Left renal cortex interstitium (tissue), 4 donors: ENCODE results near the gene GRAMD1A. TPM values are rescaled to one million over a fixed set of nuclear protein-coding genes. Genes with fewer than 3 reads are reported as not detected.
"Not testable (repeated sequence)": the region's sequence is repeated elsewhere in the genome, so short reads cannot be mapped to it uniquely, and the experiment has no call there.

Experiments
- DNase-seq, 4 donors: peaks; one replicate each; pipeline ENCODE4 v3.0.0-alpha.2; 2013; ENCODE audit warnings: low read depth in 4 of 4, low spot score in 2 of 4, missing footprints in 1 of 4
- polyA plus RNA-seq, 4 donors: library from polyadenylated mRNA; unstranded; fragments of 120-200 nt; gene quantifications; one replicate each; pipeline ENCODE4 v1.2.1, GENCODE V29; 2013; ENCODE audit not compliant: insufficient read length in 4 of 4

Gene GRAMD1A
- polyA plus RNA-seq, 4 donors: 48.1 to 87.2 (median 61.3) TPM

DNA sequence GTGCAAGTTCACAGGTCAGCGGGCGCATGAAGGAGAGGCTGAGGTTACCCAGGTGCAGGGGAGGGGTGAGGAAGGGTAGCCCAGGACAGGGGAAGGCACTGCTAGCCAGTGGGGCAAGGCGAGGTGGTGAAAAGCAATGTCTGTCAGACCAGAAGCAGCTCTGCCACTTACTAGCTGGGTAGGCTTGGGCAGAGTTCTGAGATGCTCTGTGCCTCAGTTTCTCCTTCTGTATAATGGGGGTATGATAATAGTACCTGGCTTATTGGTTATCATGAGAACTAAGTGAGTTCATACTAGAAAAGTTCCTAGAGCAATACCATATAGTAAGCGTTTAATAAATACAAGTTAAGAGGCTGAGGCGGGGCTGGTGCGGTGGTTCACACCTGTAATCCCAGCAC, 15.8 kb downstream of the GRAMD1A start:
- DNase-seq: no peak

DNA sequence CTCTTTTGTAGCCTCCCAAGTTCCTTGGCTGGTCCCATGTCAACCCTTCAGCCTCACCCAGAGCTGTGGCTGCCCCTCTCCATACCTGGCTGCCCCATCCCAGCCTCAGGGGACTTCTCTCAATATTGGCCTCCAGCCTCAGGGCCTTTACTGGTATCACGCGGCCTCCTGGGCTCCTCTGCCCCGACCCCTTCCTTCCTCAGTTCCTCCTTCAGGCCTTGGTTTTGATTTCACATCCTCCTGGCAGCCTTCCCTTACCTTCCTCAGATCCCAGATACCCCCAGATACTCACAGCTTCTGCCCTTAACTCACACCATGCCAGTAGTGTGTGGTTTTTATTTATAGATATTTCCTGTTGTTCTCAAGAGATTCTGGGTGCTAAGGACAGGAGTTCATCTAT, 17.4 kb downstream of the GRAMD1A start:
- DNase-seq: no peak

DNA sequence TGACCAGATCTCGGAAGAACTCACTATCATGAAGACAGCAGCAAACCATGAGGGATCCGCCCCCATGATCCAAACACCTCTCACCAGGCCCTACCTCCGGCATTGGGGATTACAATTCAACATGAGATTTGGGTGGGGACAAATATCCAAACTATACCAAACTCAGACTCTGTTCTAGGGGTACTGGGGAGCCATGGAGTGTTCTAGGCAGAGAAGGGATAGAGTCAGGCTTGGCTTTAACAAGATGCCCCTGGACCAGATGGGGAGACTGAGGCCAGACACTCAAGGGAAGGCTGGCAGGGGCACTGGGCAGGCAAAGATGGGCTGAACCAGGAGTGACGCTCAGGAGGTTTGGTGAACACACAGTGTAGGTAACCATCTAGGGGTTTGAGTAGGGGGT, 18.3 kb downstream of the GRAMD1A start:
- no peak for DNase-seq

- DNase-seq: no peak
These were observed 19.0 kb downstream of the GRAMD1A start for GRCh38 chr19:35019144-35019543.

- no peak for DNase-seq
These were observed 20.9 kb downstream of the GRAMD1A start for GRCh38 chr19:35021016-35021415.

- DNase-seq: no peak
These were observed 21.5 kb downstream of the GRAMD1A start for GRCh38 chr19:35021596-35021995.

DNA sequence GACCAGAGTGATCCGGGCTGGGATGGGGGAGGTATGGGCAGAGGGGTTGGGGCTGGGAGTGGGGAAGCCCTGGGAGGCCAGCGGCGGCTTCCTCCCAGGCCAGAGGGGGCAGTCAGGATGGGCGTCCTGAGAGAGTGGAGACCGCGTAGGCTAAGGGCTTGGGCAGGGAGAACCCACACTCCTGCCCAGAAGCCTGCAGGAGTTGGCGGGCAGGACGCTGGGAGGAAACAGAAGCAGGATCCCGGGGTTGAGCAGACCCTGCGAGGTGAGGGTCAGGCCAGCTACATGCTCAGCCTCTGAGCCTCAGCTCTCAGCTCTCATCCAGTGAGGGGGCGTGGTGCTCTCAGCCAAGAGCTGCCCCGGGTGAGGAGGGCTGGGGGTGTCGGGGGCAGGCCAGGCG, 22.3 kb downstream of the GRAMD1A start:
- DNase-seq: no peak

DNA sequence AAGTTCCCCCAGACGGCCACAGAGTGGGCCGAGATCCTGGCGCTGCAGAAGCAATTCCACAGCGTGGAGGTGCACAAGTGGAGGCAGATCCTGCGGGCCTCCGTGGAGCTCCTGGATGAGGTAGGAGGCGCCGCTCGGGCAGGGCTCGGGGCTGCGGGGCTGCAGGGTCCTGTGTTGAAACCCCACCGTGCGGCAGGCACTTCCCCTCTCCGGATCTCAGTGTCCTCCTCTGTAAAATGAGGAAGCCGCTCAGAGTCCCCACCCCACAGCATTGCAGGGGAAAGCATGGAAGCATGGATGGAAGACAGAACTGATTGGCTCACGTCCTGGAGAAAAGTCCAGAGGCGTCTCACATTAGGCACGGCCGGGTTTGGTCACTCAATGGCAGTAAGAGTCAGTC, 23.3 kb downstream of the GRAMD1A start:
- DNase-seq: no peak

- no peak for DNase-seq
These were observed 24.0 kb downstream of the GRAMD1A start for GRCh38 chr19:35024095-35024494.

- no peak for DNase-seq
These were observed 25.8 kb downstream of the GRAMD1A start for GRCh38 chr19:35025969-35026368.

GRCh38 chr19:35026418-35026817, 26.3 kb downstream of the GRAMD1A start:
- no peak for DNase-seq

GRCh38 chr19:35027009-35027408, 26.9 kb downstream of the GRAMD1A start:
- DNase-seq: no peak

DNA sequence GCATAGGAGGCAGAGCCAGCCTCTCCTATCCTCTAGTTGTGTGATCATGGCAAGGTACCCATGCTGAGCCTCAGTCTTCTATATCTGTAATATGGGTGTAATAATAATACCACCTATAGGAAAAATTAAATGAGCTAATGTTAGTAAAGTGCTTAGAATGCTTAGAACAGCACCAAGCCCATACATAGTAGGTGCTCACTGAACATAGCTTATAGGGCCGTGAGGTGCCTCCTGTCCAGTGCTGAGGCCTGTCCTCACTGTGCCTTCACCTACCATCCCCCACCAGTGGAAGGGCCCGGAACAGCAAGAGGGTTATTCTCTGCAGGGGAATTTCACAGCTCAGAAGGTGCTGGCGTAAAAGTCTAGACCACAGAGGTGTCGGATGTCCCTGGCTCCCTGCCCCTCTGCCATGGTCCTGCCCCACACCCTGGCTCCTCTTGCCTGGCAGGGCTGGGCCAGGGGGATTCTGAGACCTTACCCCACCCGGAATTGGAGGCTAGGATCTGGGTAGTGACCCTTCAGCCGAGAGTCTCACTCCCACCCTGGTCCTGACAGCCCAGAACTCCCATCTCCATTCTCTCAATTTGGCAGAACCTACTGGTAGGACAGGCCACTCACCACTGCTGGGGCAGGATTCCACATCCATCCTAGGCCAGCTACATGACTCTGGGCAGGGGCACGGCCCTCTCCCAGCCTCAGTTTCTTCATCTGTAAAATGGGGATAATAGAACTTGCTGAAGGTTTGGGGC, 27.9 kb downstream of the GRAMD1A start:
- DNase-seq: no peak

- DNase-seq: not testable (repeated sequence)
These were observed 28.4 kb downstream of the GRAMD1A start for GRCh38 chr19:35028600-35028885.

- DNase-seq: not testable (repeated sequence)
These were observed 29.2 kb downstream of the GRAMD1A start for GRCh38 chr19:35029275-35029736.

- DNase-seq: no peak
These were observed 29.7 kb downstream of the GRAMD1A start for GRCh38 chr19:35029737-35030256.

DNA sequence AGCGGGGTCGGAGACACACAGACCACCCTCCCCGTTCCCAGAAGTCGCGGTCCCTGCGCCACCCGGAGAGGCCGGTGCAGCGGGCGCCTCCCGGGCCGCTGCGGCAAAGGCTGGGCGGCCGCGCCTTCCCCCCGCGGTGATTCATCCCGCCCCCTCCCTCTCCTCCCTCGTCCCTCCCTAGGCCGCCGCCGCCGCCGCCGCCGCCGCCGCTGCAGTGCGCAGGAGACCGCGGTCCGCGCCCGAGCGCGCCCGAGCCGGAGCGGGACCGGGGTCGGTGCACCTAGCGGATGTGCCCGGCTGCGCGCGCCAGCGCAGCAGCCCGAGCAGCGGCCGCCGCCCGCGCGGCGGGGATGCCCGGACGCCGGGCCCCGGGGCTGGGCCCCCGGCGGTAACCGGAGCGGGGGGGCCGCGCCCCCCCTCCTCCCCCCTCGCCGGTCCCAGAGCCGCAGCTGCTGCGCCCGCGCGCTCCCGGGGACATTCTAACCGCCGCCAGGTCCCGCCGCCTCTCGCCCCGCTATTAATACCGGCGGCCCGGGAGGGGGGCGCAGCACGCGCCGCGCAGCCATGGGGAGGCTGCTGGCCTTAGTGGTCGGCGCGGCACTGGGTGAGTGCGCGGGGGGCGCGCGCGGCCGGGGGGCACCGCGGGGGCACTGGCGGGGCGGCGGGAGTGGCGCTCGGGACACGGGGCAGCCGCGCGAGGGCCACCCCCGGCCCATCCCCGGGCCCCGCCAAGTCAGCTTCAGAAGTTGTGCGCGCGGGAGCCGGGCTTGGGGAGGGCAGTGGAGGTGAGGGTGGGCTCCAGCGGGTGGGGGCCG, 30.3 kb downstream of the GRAMD1A start, which contains the start of gene SCN1B:
Gene SCN1B, plus strand, starts transcription at position 214 of the 815 bp plus-strand sequence. Its CDS starts 351 bp downstream, at position 565.
- no peak for DNase-seq

DNA sequence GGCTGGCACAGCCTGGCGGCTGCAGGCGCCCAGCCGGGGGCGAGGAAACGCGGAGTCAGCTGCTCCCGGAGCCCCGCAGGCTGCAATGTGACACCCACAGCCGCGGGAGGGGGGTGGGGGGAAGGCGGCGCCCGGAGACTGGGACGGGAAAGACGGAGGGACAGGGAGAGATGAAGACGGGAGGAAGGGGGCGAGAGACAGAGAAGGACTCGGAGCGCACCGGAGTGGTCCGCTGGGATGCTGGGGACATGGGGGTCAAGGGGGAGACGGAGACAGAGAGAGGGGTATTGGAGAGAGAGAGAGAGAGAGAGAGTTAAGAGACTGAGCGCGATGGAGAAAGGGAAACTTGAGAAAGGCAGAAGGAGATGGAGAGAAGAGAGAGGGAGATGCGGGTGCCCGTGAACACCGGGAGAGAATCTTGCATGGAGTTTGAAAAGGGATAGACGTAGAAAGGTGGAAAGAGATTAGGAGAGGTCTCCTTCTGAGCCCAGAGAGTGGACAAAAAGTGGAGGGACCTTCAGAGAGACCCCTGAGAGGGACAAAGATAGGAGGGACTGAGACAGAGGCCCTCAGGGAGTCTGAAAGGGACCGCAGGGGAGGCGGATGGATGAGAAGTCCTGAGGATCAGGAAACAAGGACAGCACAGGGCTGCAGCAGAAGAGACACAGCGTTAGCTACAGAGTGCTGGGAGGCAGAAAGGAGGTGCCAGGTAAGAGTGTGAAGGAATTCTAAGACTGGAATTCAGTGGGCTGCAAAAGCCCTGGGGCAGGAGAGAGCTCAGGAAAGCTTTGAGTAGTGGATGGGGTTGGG, 31.2 kb downstream of the GRAMD1A start:
- no peak for DNase-seq

DNA sequence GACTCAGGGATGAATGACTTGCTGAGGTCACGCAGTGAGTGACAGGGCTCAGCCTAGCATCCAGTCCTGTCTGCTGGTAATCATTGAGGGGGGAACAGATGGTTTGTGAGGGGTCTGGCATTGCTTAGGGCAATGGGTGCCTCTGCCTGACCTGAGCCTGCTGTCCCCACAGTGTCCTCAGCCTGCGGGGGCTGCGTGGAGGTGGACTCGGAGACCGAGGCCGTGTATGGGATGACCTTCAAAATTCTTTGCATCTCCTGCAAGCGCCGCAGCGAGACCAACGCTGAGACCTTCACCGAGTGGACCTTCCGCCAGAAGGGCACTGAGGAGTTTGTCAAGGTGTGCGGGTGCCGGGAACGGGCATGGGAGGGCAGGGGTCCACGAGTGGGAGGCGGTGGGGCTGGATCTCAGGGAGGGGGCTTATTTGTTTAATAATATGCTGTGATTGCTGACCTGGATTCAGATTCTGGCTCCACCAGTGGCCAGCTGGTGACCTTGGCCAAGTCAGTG, 32.3 kb downstream of the GRAMD1A start:
- no peak for DNase-seq
